Neural crest cell (in vitro differentiated cells): ENCODE results near the gene HSD17B8. TPM values are rescaled to one million over a fixed set of nuclear protein-coding genes. Genes with fewer than 3 reads are reported as not detected.
A peak's percentile ranks its signal among the peaks of the same experiment; 100 is the strongest.

ENCODE experiments used
- DNase-seq: peaks from one replicate; pipeline ENCODE4 v3.0.0; 2021; ENCODE audit warnings: low read depth, mixed read lengths, low spot score
- H3K27ac Mint-ChIP-seq: one replicate; pipeline ENCODE4 v1.8.0; 2021; ENCODE audit warnings: mild to moderate bottlenecking, mixed read lengths; ENCODE audit not compliant: unreplicated experiment
- H3K27me3 Mint-ChIP-seq: 2 replicates; pipeline ENCODE4 v1.8.0; 2021; ENCODE audit warnings: low read depth, mild to moderate bottlenecking, mixed read lengths
- H3K36me3 Mint-ChIP-seq: 2 replicates; pipeline ENCODE4 v1.8.0; 2021; ENCODE audit warnings: low read depth, mild to moderate bottlenecking, mixed read lengths
- H3K4me1 Mint-ChIP-seq: 2 replicates; pipeline ENCODE4 v1.8.0; 2021; ENCODE audit warnings: mixed read lengths
- H3K4me3 Mint-ChIP-seq: one replicate; pipeline ENCODE4 v1.8.0; 2021; ENCODE audit warnings: mild to moderate bottlenecking, mixed read lengths
- H3K9me3 Mint-ChIP-seq: 2 replicates; pipeline ENCODE4 v1.8.0; 2021; ENCODE audit warnings: mixed read lengths
- CTCF ChIP-seq: fragments of 200-600 bp; sonication (generic); conservative IDR thresholded peaks from 2 replicates; pipeline ENCODE4 v1.5.0; 2021; ENCODE audit warnings: antibody characterized with exemption, mild to moderate bottlenecking
- total RNA-seq: library from RNA; stranded (reverse); gene quantifications from 2 replicates; pipeline ENCODE4 v1.2.1, GENCODE V29; 2021

Gene HSD17B8
- total RNA-seq, 1 donor from 2014 or later: 3.3 TPM

- Mint-ChIP-seq H3K4me3 (no peak overlapping the region), H3K9me3 (no peaks in the 10 kb centered on the region), H3K27me3 (peaks cover 54% of the 10 kb centered on the region), H3K27ac (no peak overlapping the region), H3K4me1 (no peaks in the 10 kb centered on the region), H3K36me3 (no peaks in the 10 kb centered on the region)
- no peak for TF ChIP-seq CTCF
- no peak for DNase-seq
Observed at GRCh38 chr6:33241968-33242367, 37.5 kb downstream of the HSD17B8 start.

- no peak for TF ChIP-seq CTCF
- Mint-ChIP-seq H3K4me3 (peak overlapping the region; percentile 11), H3K9me3 (no peaks in the 10 kb centered on the region), H3K4me1 (peaks cover 7% of the 10 kb centered on the region), H3K27ac (no peak overlapping the region), H3K27me3 (peaks cover 44% of the 10 kb centered on the region), H3K36me3 (no peaks in the 10 kb centered on the region)
- no peak for DNase-seq
Observed at GRCh38 chr6:33243476-33243875, 39.0 kb downstream of the HSD17B8 start.

- peak; percentile 96 for DNase-seq
- Mint-ChIP-seq H3K4me1 (peaks cover 34% of the 10 kb centered on the region), H3K36me3 (peaks cover 7% of the 10 kb centered on the region), H3K4me3 (peak overlapping the region; percentile 87), H3K27ac (peak overlapping the region; percentile 64), H3K27me3 (peaks cover 14% of the 10 kb centered on the region), H3K9me3 (no peaks in the 10 kb centered on the region)
- TF ChIP-seq CTCF: peak; percentile 98
Observed at GRCh38 chr6:33247977-33248642, 43.7 kb downstream of the HSD17B8 start.

- Mint-ChIP-seq H3K4me3 (peak overlapping the region; percentile 87), H3K9me3 (no peaks in the 10 kb centered on the region), H3K4me1 (peaks cover 34% of the 10 kb centered on the region), H3K36me3 (peaks cover 7% of the 10 kb centered on the region), H3K27me3 (peaks cover 9% of the 10 kb centered on the region), H3K27ac (peak overlapping the region; percentile 69)
- DNase-seq: no peak
- TF ChIP-seq CTCF: peak; percentile 42
Observed at GRCh38 chr6:33248643-33248931, 44.1 kb downstream of the HSD17B8 start.

- Mint-ChIP-seq H3K36me3 (peaks cover 7% of the 10 kb centered on the region), H3K27ac (peak overlapping the region; percentile 86), H3K27me3 (peaks cover 4% of the 10 kb centered on the region), H3K9me3 (no peaks in the 10 kb centered on the region), H3K4me1 (peaks cover 34% of the 10 kb centered on the region), H3K4me3 (peak overlapping the region; percentile 87)
- TF ChIP-seq CTCF: peak; percentile 12
- peak; percentile 82 for DNase-seq
Observed at GRCh38 chr6:33248932-33249731, 44.7 kb downstream of the HSD17B8 start.
